Putamen (tissue), 1 donor: ENCODE measurements around the gene KLHDC7B.

Experiments
- DNase-seq: peaks from one replicate; pipeline ENCODE4 v3.0.0-alpha.2; 2016; ENCODE audit warnings: low spot score

Gene KLHDC7B

GRCh38 chr22:50548040-50548920 is 2.6 kb downstream of the KLHDC7B start:
- DNase-seq: no peak

- DNase-seq: no peak
Observed at GRCh38 chr22:50548921-50549790, 3.5 kb downstream of the KLHDC7B start.

GRCh38 chr22:50550395-50550794 is 4.7 kb downstream of the KLHDC7B start:
- no peak for DNase-seq

GRCh38 chr22:50551160-50551752 is 5.6 kb downstream of the KLHDC7B start:
- no peak for DNase-seq

GRCh38 chr22:50553310-50553709 is 7.6 kb downstream of the KLHDC7B start:
- DNase-seq: no peak

- peak; percentile 63 for DNase-seq
Observed at GRCh38 chr22:50556703-50557102, 11.0 kb downstream of the KLHDC7B start.

- DNase-seq: no peak
Observed at GRCh38 chr22:50560034-50560433, 14.3 kb downstream of the KLHDC7B start.

- DNase-seq: no peak
Observed at GRCh38 chr22:50561401-50562358, 16.0 kb downstream of the KLHDC7B start.

- peak; percentile 91 for DNase-seq
Observed at GRCh38 chr22:50562523-50563412, 17.1 kb downstream of the KLHDC7B start, which contains the start of gene SYCE3. Gene SYCE3, minus strand, starts transcription at chr22:50562919. Its CDS starts 6,514 bp downstream, at chr22:50556405.

GRCh38 chr22:50563413-50564160 is 17.9 kb downstream of the KLHDC7B start:
- no peak for DNase-seq

GRCh38 chr22:50564289-50564688 is 18.6 kb downstream of the KLHDC7B start:
- no peak for DNase-seq

- no peak for DNase-seq
Observed at GRCh38 chr22:50567721-50568252, 22.1 kb downstream of the KLHDC7B start.

- no peak for DNase-seq
Observed at GRCh38 chr22:50568626-50569025, 22.9 kb downstream of the KLHDC7B start.

GRCh38 chr22:50569041-50569459 is 23.4 kb downstream of the KLHDC7B start:
- DNase-seq: no peak

GRCh38 chr22:50569896-50570535 is 24.3 kb downstream of the KLHDC7B start:
- no peak for DNase-seq

GRCh38 chr22:50570861-50571260 is 25.2 kb downstream of the KLHDC7B start:
- no peak for DNase-seq

- no peak for DNase-seq
Observed at GRCh38 chr22:50571264-50572175, 25.8 kb downstream of the KLHDC7B start.
